MG63 (cell line): ENCODE data around the gene TSSK3. TPM values are rescaled to one million over a fixed set of nuclear protein-coding genes. Genes with fewer than 3 reads are reported as not detected.
"Not testable (repeated sequence)": the region's sequence is repeated elsewhere in the genome, so short reads cannot be mapped to it uniquely, and the experiment has no call there.

Experiments
- DNase-seq: peaks from one replicate; pipeline ENCODE4 v3.0.0-alpha.2; 2020
- H3K27me3 ChIP-seq: fragments of 250-450 bp; sonication (Bioruptor Pico); 2 replicates; pipeline ENCODE4 v1.5.1; 2020; ENCODE audit warnings: mild to moderate bottlenecking, moderate library complexity
- H3K36me3 ChIP-seq: fragments of 250-450 bp; sonication (Bioruptor Pico); 2 replicates; pipeline ENCODE4 v1.5.1; 2020; ENCODE audit warnings: mild to moderate bottlenecking, moderate library complexity
- H3K4me3 ChIP-seq: fragments of 250-450 bp; sonication (Bioruptor Pico); 2 replicates; pipeline ENCODE4 v1.5.1; 2020; ENCODE audit warnings: mild to moderate bottlenecking, moderate library complexity
- H3K9me3 ChIP-seq: fragments of 250-450 bp; sonication (Bioruptor Pico); 2 replicates; pipeline ENCODE4 v1.5.1; 2020; ENCODE audit warnings: mild to moderate bottlenecking, moderate library complexity
- total RNA-seq: library from RNA; depleted of rRNA; stranded (reverse); fragments of >200 nt; shearing (Covaris generic); gene quantifications from 2 replicates; pipeline ENCODE4 v1.2.3, GENCODE V29; 2014; ENCODE audit warnings: low replicate concordance

TSSK3 gene
- total RNA-seq, 1 experiment from 2014 or later = not detected

- Histone ChIP-seq H3K9me3 (no peaks in the 10 kb centered on the region), H3K36me3 (no peaks in the 10 kb centered on the region), H3K4me3 (no peak overlapping the region), H3K27me3 (no peaks in the 10 kb centered on the region)
- peak; percentile 29 for DNase-seq
These were observed 8.9 kb upstream of the TSSK3 start for GRCh38 chr1:32353431-32353830.

- Histone ChIP-seq H3K36me3 (no peaks in the 10 kb centered on the region), H3K4me3 (no peak overlapping the region), H3K9me3 (no peaks in the 10 kb centered on the region), H3K27me3 (no peaks in the 10 kb centered on the region)
- DNase-seq = peak; percentile 43
These were observed 8.3 kb upstream of the TSSK3 start for GRCh38 chr1:32353886-32354570.

GRCh38 chr1:32355778-32356177 lies 6.6 kb upstream of the TSSK3 start:
- not testable (repeated sequence) for H3K27me3 ChIP-seq, H3K9me3 ChIP-seq, H3K36me3 ChIP-seq, H3K4me3 ChIP-seq, DNase-seq

GRCh38 chr1:32356478-32356877 lies 5.9 kb upstream of the TSSK3 start:
- H3K9me3 ChIP-seq = no peaks in the 10 kb centered on the region
- H3K27me3 ChIP-seq = no peaks in the 10 kb centered on the region
- H3K36me3 ChIP-seq = no peaks in the 10 kb centered on the region; the same call in 1 of the 2 replicates
- H3K4me3 ChIP-seq = no peak overlapping the region
- no peak for DNase-seq

- H3K27me3 ChIP-seq = no peaks in the 10 kb centered on the region
- H3K9me3 ChIP-seq = no peaks in the 10 kb centered on the region
- no peak for DNase-seq
- no peaks in the 10 kb centered on the region; the same call in 1 of the 2 replicates for H3K36me3 ChIP-seq
- no peak overlapping the region for H3K4me3 ChIP-seq
These were observed 4.7 kb upstream of the TSSK3 start for GRCh38 chr1:32357614-32358013.

- no peak for DNase-seq
- Histone ChIP-seq H3K36me3 (no peaks in the 10 kb centered on the region; the same call in 1 of the 2 replicates), H3K9me3 (no peaks in the 10 kb centered on the region), H3K4me3 (no peak overlapping the region), H3K27me3 (no peaks in the 10 kb centered on the region)
These were observed 3.9 kb upstream of the TSSK3 start for GRCh38 chr1:32358435-32358834.

- DNase-seq = no peak
- H3K9me3 ChIP-seq = no peaks in the 10 kb centered on the region
These were observed 1.0 kb upstream of the TSSK3 start for GRCh38 chr1:32361308-32361673.

GRCh38 chr1:32361674-32362473 lies 465 bp upstream of the TSSK3 start:
- Histone ChIP-seq H3K36me3 (no peaks in the 10 kb centered on the region; the same call in 1 of the 2 replicates), H3K4me3 (no peak overlapping the region), H3K27me3 (no peaks in the 10 kb centered on the region), H3K9me3 (no peaks in the 10 kb centered on the region)
- no peak for DNase-seq

More at GRCh38 chr1:32361308-32361673, 1.0 kb upstream of the TSSK3 start:
- no peak overlapping the region for H3K4me3 ChIP-seq
- no peaks in the 10 kb centered on the region for H3K27me3 ChIP-seq
- H3K36me3 ChIP-seq = no peaks in the 10 kb centered on the region; the same call in 1 of the 2 replicates

- H3K27me3 ChIP-seq = no peaks in the 10 kb centered on the region
- no peaks in the 10 kb centered on the region for H3K9me3 ChIP-seq
- no peak for DNase-seq
These were observed 1.4 kb downstream of the TSSK3 start for GRCh38 chr1:32363713-32364112.

GRCh38 chr1:32364836-32365235 lies 2.5 kb downstream of the TSSK3 start:
- Histone ChIP-seq H3K4me3 (no peak overlapping the region), H3K27me3 (no peaks in the 10 kb centered on the region), H3K9me3 (no peaks in the 10 kb centered on the region), H3K36me3 (peaks cover 9% of the 10 kb centered on the region)
- no peak for DNase-seq

More at GRCh38 chr1:32363713-32364112, 1.4 kb downstream of the TSSK3 start:
- no peak overlapping the region for H3K4me3 ChIP-seq
- H3K36me3 ChIP-seq = peaks cover 9% of the 10 kb centered on the region

GRCh38 chr1:32365445-32365844 lies 3.1 kb downstream of the TSSK3 start:
- Histone ChIP-seq H3K27me3 (no peaks in the 10 kb centered on the region), H3K9me3 (no peaks in the 10 kb centered on the region), H3K4me3 (no peak overlapping the region), H3K36me3 (peaks cover 9% of the 10 kb centered on the region)
- no peak for DNase-seq

GRCh38 chr1:32367912-32368635 lies 5.7 kb downstream of the TSSK3 start:
- H3K27me3 ChIP-seq = no peaks in the 10 kb centered on the region
- no peak overlapping the region for H3K4me3 ChIP-seq
- DNase-seq = no peak
- no peaks in the 10 kb centered on the region for H3K9me3 ChIP-seq
- peaks cover 14% of the 10 kb centered on the region for H3K36me3 ChIP-seq

GRCh38 chr1:32372149-32372756 lies 9.9 kb downstream of the TSSK3 start:
- peaks cover 24% of the 10 kb centered on the region for H3K36me3 ChIP-seq
- H3K9me3 ChIP-seq = no peaks in the 10 kb centered on the region
- no peaks in the 10 kb centered on the region for H3K27me3 ChIP-seq
- no peak for DNase-seq
- H3K4me3 ChIP-seq = no peak overlapping the region

- no peaks in the 10 kb centered on the region for H3K9me3 ChIP-seq
- peaks cover 28% of the 10 kb centered on the region; the same call in 1 of the 2 replicates for H3K36me3 ChIP-seq
These were observed 11.8 kb downstream of the TSSK3 start for GRCh38 chr1:32373996-32374592.

GRCh38 chr1:32376199-32376598 lies 13.9 kb downstream of the TSSK3 start:
- no peak for DNase-seq
- Histone ChIP-seq H3K27me3 (no peaks in the 10 kb centered on the region), H3K4me3 (no peak overlapping the region), H3K9me3 (no peaks in the 10 kb centered on the region), H3K36me3 (peaks cover 39% of the 10 kb centered on the region)

More at GRCh38 chr1:32373996-32374592, 11.8 kb downstream of the TSSK3 start:
- Histone ChIP-seq H3K27me3 (no peaks in the 10 kb centered on the region), H3K4me3 (no peak overlapping the region)
- DNase-seq = no peak

GRCh38 chr1:32377541-32378220 lies 15.3 kb downstream of the TSSK3 start:
- Histone ChIP-seq H3K4me3 (no peak overlapping the region), H3K27me3 (no peaks in the 10 kb centered on the region), H3K9me3 (no peaks in the 10 kb centered on the region), H3K36me3 (peaks cover 45% of the 10 kb centered on the region)
- no peak for DNase-seq
